ENCODE measurements around the gene LTBR.

The LTBR gene

DNA sequence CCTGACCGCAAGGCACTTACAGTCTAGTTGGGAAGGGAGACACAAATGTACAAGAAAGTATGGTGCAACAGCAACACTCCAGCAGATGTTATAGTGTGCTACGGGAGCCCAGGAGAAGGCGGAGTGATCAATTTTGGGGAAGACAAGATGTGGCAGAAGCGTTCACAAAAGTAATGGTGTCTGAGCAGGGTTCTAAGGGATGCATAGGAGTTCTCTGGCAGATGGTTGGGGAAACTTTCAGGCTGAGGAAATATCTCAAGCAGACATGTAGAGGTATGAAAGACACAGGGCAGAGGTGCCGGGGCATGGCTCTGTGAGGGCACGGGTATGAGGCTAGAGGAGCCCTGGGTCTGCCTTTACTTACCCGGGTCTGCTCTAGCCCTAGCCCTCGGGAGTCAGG is 37.0 kb upstream of the LTBR start:
- no peak for DNase-seq

DNA sequence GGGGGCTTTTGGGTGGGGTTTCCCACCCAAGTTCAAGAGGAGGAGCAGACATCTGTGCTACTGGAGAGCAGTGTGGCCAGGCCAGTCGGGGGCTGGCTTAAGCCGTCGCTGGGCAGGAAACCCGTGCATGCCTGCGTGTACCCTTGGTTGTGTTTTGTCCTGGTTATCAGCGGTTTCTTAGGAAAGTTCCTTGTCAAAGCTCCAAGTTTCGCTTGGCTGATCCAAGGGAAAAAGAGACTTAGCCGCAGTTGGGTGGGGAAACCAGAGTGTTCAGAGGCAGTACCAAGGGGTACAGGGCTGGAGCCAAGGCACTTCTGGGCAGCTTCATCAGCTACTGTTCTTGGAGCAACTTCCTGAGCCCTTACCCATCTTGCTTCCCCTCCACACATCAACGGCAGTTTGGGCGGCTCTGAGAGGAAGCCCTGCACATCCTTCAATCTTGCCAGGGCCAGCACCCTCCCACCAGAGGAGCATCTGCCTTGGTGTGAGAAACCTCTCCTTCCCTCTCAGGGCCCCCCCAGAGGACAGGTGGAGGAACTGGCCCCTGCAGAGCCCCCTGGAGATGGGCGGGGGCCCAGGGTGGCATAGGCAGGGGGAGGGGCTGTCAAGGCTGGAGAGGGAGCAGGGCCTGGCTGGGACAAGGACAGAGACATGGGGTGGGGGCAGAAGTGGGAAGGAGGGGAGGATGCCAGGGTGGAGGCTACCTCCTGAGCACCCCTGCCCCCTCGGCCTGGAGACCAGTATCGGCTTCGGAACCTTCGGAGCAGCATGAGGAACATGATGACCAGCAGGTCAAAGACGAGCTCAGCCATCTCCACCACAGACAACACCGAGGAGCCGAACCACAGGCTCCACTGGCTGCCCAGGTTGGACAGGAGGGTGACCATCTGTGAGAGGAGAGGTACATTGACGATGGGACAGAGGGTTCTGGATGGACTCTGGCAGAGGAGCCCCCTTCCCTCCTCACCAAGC is 36.3 kb upstream of the LTBR start:
- no peak for DNase-seq

DNA sequence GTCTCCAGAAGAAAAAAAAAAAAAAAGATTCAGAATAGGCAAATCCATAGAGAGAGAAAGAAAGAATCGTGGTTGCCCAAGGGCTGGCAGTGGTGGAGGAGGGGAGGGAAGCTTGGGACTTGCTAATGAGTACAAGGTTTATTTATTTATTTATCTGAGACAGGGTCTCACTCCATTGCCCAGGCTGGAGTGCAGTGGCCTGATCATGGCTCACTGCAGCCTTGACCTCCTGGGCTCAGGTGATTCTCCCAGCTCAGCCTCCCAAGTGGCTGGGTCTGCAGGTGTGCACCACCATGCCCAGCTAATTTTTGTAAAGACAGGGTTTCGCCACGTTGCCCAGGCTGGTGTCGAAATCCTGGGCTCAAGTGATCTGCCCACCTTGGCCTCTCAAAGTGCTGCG is 32.3 kb upstream of the LTBR start:
- no peak for DNase-seq

DNA sequence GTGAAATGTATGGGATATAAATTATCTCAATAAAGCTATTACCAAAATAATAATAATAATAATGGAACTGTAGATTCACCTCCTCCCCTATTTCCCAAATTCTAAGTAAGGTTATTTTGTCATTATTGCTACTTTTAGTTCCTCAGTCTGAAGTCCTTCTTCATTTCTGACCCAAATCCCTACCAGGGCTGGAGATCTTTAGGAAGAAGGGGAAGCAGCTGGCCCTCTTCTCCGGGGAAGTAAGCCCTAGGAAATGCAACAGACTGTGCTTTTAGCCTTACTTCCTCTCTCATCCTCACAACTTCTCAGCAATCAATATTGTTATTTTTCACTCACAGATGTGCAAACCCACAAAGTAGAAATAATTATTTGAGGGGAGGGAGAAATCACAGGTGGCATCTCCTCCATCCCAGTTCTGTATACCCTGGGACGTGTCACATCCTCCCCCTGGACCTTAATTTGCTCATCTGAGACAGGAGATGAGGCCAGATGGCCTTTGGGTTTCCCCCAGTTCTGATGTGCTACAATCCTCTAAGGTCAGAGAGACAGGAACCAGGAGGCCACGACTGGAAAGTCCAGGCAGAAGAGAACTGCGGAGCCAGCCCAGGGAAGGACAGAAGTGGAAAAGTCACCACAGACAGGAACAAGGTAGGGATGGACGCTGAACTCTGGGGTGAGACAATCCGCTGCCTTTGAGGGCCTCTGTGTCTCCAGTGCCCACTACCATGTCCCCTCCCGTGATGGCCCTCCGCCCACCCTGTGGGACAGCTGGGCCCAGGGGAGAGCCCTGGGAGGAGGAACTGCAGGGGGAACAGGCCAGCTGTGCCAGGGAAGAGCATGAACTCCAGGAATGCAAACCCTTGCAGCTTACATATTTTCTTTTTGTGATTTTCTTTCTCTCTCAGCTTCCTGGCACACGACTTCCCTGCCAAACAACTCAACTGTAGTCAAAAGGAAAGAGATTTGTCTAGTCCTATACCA is 31.5 kb upstream of the LTBR start:
- no peak for DNase-seq

DNA sequence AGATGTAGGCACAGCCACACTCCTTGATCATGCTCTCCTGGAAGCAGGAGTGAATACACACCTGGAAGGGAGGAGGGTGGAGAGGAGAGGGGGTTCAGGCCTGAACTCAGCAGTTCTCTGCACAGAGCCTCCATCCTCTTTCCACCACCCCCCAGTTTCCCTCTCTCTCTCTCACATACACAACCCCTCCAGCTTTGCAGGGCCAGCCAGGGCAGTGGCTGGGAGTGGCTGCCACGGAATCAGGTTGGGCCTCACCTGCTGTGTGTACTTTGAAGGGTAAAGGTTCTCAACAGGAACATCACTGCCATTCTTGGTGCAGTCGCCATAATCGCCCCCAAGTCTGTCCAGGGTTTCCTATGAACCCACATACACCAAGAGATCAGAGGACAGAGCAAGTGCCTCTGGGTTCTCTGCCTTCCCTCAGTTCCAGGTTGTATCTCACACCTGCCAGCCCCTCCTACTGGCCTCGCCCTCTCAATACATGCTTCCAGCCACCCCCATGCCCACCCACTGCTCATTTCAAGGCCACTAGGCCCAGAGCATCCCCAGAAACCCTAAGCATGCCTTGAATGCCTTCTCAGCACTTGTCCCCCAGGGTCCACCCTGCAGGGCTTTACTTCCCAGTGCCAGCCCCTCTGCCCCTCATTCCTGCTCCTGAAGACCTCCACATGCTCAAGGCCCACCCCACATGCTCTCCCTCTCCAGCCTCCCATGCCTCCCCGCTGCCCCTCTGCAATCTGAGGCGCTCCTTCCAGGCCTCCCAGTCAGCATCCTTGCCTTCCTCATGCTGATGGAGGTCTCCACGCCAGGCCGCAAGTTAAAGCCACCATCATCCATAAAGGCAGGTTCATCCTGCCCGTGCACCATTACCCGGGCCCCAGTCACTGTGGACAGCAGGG is 29.2 kb upstream of the LTBR start:
- DNase-seq: no peak

DNA sequence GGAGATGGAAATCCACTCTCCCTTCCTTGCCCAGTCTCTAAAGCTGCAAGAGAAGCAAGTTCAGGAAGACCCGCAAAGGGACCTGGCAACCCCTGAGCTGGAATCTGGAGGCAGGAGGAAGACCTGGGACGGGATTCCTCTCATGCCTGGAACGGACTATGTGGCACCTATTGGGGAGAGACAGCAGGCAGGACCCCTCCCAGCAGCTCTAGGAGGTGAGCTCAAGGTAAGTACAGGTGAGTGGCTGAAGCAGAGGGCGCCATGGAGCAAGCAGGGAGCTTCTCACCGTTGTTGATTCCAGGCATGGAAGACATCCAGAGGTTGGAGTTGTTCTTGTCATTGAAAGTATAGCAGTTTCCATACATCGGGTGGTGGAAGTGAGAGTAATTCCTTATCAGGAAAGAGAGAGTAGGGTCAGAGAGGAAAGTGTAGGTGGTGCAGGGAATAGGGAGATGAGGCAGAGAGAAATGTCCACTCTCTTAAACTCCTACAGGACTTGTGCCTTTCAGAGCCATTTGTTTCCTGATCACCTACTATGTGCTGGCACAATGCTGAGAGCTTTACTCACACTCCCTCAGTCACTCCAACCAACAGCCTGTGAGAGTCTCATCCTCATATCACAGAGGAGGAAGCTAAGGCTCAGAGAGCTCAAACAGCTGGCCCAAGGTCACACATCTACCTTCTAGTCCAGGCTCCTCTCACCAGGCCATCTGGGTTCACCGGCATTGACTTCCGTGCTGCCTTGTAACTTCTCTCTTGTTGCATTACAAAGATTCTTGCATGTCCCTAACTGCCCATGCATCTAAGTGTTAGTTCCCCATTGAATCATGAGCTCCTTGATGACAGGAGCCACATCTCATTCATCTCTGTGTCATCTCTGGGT is 28.2 kb upstream of the LTBR start:
- no peak for DNase-seq

DNA sequence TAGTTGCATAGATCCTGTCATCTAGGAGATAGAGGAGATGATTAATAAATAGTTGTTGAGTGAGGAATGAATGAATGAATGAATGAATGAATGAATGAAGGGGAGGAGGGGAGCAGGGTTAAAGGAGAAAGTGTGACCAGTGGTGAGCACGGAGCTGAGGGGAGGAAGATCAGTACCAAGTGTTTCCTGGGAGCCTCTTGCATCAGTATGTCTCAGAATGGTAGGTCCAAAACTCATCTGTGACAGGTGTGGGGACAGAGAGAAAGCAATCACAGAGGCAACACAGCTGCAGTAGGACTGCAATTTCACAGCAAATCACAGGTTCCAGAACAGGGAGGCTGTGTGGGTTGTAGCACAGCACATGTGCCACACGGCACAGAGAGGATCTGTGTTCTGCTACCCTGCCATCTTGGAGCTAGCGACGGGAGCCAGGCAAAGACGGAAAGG is 27.6 kb upstream of the LTBR start:
- no peak for DNase-seq

DNA sequence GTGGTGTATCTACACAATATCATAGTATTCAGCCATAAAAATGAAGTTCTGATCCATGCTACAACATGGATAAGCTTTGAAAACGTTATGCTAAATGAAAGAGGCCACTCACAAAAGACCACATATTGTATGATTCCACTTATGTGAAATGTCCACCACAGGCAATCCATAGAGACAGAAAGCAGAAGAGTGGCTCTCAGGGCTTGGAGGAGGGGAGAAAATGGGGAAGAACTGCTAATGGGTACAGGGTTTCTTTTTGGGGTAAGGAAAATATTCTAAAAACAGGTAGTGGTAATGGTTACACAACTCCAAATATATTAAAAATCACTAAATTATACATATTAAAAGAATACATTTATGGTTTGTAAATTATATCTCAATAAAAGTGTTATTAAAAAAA is 25.1 kb upstream of the LTBR start:
- no peak for DNase-seq

DNA sequence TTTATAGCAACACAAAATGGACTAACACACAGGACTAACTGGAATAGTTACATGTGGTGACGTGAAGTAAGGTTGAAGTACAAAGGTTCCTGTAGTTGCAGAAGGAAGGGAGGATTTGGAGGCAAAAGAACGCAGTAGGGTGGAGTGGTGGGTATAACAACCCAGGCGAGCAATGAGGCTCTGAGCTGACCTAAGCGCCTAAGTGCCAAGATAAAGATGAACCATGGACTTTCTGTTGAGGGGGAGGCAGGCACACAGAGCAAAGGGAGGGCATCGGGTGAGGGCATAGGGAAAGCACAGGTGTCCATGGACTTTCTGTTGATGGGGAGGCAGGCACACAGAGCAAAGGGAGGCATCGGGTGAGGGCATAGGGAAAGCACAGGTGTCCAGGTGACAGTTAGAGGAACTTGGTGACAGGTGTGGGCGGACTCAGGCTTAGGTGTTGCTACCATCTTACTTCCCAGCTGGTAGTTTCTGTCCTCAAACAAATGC is 23.8 kb upstream of the LTBR start:
- DNase-seq: no peak

DNA sequence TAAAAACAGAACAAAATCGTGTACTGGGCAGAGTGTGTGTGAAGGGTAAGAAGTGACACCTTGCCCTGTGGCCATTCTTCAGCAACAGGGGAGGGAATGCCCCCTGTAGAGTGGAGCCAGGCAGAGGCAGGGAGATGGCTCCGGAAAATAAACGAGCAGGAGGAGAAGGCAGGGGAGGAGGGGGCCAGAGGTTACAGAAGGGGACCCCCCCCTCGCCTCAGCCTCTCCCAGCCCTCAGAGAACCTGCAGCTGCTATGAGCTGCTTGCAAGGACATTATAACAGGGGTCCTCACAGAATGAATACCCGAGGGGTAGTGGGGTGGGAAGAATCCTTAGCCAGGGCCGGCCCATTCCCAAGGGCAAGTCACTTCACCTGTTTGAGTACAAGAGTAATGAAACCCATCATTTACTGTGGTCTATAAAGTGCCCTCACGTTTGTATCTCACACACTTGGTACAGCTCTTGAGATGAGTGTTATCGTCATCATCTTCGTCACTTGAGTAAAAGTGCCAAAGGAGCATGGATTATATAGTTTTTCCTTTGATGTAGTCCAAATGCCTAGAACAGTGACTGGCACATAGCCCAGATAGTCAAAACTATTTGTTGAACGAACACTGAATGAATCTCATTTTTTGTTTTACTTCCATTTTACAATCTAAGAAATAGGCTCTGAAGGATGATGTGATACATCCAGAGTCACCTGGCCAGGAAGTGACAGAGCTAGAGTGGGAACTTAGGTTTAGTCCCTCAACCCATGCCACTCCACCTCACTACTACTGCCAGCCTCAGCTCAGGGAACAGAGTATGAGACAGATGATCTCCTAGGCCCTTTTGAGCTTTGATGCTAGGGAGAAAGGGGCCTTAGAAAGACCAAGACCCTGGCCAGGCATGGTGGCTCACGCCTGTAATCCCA is 23.1 kb upstream of the LTBR start:
- no peak for DNase-seq

DNA sequence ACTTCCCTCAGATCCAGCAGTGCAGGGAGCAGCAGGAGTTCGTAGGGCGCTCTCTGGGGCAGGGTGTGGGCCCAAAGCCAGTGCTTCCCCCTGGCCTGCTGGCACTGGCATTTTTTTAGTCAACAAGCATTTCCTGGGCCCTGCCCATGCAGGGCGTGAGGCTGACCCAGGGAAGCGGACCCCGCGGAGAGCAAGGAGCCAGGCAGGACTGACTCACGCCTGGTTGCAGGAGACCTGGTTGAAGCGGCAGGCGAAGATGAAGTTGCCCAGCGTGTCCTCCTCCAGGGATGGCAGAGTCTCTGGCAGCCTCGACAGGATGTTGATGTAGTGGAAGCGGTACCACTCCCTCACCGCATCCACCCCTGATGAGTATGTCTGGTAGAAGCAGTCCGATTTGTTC is 22.1 kb upstream of the LTBR start:
- peak in 1 of 2 experiments; percentile 8 for DNase-seq

DNA sequence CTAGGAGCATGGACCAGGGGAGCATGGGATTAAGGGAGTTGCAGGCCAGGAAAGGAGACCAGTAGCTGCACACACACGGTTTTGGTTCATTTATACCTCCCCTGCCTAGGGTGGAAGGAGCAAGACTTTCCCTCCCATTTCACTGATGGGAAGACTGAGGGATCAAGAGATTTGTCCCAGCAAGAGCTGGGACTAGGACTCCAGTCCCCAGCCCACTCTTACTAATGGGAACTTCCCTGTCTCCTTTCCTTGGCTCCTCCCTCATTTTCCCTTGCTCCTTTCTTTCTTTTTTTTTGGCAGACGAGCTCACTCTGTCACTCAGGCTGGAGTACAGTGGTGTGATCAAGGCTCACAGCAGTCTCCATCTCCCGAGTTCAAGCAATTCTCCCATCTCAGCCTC is 21.6 kb upstream of the LTBR start:
- DNase-seq: no peak

DNA sequence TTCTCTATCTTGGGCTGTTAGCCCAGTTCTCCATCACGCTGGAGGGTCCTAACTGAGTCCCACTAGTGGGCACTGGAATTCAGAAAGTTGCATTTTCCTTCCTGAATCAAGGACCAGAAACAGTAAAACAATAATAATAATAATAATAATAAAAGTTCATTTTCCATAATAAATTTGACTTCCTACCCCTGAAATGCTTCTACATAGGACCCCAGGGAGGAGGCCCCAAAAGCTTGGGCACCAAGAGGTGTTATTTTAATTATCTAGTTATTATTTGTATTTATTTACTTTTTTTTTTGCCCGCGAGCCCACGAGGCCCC is 21.0 kb upstream of the LTBR start:
- DNase-seq: no peak

DNA sequence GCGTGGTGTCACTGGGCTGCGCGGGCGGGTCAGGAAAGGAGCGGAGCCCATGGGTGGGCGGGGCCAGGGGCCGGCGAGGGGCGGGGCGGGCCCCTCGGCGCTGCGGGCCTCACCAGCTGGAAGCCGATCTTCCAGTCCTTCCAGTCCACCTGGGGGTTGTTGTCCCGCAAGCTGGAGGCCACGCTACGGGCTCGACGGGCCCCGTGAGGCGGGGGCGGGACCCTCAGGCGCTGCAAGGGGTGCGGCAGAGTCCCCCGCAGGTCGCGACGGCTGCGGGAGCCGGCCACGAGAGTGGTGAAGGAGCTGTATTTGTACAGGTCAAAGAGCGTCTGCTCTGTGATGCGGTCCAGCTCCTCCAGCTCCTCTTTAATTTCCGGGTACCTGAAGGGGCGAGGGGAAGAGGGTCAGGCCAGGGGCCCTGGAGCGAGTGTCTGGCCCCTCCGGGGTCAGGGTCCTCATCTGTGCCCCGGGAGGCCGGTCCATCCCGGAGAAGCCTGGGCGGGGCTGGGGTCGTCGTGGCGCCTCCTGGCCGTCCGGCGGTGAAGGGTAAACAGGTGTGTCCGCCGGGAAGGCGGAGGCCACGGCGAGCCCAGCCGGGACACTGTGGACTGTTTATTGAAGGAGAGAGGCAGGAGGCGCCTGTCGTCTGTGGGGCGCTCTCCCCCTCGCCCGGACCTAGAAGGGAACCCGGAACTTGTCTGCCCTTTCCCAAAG is 20.5 kb upstream of the LTBR start:
- peak; percentile 65 to 74 for DNase-seq

DNA sequence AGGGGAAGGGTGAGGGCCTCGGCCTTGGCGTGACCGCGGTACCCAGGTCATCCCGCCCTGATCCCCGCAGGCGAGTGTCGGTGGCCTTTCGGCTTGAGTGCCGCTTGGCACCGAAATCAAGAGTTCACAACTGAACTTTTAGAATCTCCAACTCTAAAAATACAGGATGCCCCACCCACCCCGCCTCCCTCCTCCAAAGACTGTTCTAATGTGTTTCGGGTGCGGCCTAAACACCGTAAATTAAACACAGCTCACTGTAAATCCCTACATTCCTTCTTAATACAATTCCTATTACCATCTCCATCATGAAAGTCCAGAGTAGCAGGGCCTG is 20.0 kb upstream of the LTBR start:
- peak in 1 of 2 experiments; percentile 12 for DNase-seq

DNA sequence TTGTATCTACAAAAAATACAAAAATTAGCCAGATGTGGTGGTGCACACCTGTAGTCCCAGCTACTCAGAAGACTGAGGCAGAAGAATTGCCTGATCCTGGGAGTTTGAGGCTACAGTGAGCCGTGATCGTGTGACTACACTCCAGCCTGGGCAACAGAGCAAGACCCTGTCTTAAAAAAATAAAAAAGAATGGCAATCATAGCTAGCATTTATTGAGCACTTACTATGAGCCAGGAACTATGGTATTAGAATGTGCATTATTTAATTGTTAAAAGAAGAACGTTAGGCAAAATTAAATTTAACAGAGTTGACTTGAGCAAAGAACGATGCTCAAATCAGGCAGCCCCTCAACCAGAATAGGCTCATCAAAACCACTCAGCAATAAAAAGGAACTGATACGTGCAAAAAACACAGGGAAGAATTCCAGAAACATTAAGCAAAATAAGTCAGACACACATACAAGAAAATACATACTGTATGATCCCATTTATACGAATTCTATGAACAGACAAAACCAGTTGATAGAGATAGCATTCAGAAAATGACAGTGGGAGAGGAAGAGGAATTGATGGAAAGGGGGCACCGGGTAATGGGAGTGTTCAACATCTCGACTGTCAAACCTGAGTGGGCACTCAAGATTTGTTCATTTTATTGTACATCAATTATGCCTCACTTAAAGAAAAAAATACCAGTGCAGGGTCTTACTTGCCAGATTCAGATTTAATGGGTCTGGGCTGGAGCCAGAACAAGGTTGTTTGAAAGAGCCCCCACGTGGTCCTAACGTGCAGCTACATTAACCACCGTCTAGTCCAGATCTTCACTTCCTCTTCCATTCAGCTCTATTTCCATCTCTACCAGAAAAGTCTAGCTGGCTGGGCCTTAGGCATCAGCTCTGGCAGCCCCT is 16.6 kb upstream of the LTBR start:
- DNase-seq: peak; percentile 28 to 45

DNA sequence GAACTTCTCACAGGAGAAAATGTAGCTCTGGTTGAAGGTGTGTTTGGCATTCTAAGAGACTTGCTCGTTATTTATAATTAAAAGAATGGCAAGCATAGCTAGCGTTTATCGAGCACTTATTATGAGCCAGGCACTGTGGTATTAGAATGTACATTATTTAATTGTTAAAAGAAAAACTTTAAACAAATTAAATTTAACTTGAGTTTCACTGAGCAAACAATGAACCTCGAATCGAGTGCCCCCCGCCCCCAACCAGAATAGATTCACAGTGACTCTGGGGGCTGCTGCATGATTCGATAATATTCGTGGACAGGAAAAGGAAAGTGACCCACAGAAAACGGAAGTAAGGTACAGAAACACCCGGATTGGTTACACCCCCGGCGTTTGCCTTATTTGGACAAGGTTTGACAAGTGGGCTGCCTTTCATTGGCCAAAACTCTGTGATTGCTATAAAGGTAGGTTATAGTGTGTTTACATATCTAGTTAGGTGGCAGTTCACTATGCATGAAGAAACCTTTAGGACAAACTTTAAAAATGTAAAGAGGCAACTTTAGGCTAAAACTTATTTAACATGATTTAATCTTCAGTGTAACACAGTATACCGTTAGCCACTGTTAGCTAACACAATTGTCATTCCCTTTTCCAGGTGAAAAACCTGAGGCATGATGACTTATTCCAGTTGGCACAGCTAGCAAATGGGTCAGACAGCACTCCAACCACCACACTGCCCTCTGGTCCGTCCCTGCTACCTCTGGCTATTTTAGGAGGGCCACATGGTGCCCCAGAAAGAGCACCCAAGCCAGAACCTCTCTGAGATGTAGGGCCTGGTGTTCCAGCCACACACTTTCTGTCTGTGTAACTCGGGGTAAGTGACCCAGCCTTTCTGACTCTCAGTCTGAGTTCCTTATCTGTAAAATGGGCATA is 15.7 kb upstream of the LTBR start:
- DNase-seq: no peak

All from stimulated activated CD4-positive, alpha-beta T cell treated with anti-CD3 and anti-CD28 coated beads, Interleukin-4, amount 100 ng/mL, for 4 hours (primary cell).